Uterus (tissue), 2 donors: ENCODE data around the gene CEACAM3.

Experiments used
- CTCF ChIP-seq, 4 experiments: fragments of 200-600 bp in 2 of 4; fragments of 450-650 bp in 2 of 4; sonication (generic) in 2 of 4; IDR thresholded peaks; one replicate each; pipeline ENCODE4 v1.5.1; 2016 to 2019; ENCODE audit warnings: antibody characterized with exemption in 4 of 4, mild to moderate bottlenecking in 2 of 4, moderate library complexity in 1 of 4
- POLR2A ChIP-seq, 2 donors: fragments of 450-650 bp; IDR thresholded peaks; one replicate each; pipeline ENCODE4 v1.6.1; 2016; ENCODE audit warnings: antibody characterized with exemption in 2 of 2, mild to moderate bottlenecking in 1 of 2, moderate library complexity in 1 of 2

- TF ChIP-seq CTCF (IDR thresholded peaks at IDR 0.05) (no peak), POLR2A (IDR thresholded peaks at IDR 0.05) (no peak)
Measured at GRCh38 chr19:41808663-41809566, 12.5 kb downstream of the CEACAM3 start.
